Neural cell (in vitro differentiated cells): Measurements from ENCODE around the gene RSPRY1.

ENCODE experiments used
- POLR2AphosphoS5 ChIP-seq: IDR thresholded peaks from 2 replicates; pipeline ENCODE4 v1.6.1; 2012
- TF ChIP-seq, protein P1 (sequence below): fragments of 450-650 bp; IDR thresholded peaks from 2 replicates; pipeline ENCODE4 v1.5.1; 2014; ENCODE audit warnings: antibody characterized with exemption, mild to moderate bottlenecking, moderate library complexity; ENCODE audit not compliant: poor library complexity, severe bottlenecking

DNA sequence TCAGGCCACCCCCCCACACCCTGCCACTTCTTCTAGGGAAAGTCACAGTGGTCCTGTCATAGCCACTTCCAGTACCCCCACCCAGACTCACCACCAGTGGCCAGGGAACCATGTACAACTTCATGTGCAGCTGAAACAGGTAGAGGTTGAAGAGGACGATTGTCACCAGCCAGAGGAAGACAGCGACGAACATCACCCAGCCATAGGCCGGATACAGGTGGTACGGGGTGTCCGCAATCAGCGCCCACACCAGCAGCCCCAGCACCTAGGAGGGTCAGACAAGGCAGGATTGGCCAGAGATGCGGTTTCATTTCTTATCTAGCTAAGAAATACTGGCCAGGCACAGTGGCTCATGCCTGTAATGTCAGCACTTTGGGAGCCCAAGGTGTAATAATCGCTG is 75.7 kb downstream of the RSPRY1 start:
- TF ChIP-seq, protein P1, sequence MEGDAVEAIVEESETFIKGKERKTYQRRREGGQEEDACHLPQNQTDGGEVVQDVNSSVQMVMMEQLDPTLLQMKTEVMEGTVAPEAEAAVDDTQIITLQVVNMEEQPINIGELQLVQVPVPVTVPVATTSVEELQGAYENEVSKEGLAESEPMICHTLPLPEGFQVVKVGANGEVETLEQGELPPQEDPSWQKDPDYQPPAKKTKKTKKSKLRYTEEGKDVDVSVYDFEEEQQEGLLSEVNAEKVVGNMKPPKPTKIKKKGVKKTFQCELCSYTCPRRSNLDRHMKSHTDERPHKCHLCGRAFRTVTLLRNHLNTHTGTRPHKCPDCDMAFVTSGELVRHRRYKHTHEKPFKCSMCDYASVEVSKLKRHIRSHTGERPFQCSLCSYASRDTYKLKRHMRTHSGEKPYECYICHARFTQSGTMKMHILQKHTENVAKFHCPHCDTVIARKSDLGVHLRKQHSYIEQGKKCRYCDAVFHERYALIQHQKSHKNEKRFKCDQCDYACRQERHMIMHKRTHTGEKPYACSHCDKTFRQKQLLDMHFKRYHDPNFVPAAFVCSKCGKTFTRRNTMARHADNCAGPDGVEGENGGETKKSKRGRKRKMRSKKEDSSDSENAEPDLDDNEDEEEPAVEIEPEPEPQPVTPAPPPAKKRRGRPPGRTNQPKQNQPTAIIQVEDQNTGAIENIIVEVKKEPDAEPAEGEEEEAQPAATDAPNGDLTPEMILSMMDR = no peak
- TF ChIP-seq POLR2AphosphoS5 = no peak
